Testis (tissue), 2 donors: Measurements from ENCODE around the gene VSIG2.

ENCODE experiments used
- CTCF ChIP-seq, 3 experiments: fragments of 450-650 bp in 2 of 3; fragments of 200-600 bp in 1 of 3; sonication (generic) in 1 of 3; IDR thresholded peaks; one replicate each; pipeline ENCODE4 v1.5.1; 2016 to 2019; ENCODE audit warnings: antibody characterized with exemption in 3 of 3, mild to moderate bottlenecking in 2 of 3, moderate library complexity in 1 of 3
- POLR2A ChIP-seq: fragments of 450-650 bp; IDR thresholded peaks from one replicate; pipeline ENCODE4 v1.6.1; 2017; ENCODE audit warnings: antibody characterized with exemption, mild to moderate bottlenecking, moderate library complexity

GRCh38 chr11:124754710-124755109 is 2.7 kb upstream of the VSIG2 start:
- TF ChIP-seq CTCF (IDR thresholded peaks at IDR 0.05) (no peak), POLR2A (no peak)
